ENCODE measurements around the gene ANKS3. TPM values are rescaled to one million over a fixed set of nuclear protein-coding genes. Genes with fewer than 3 reads are reported as not detected.

Gene ANKS3
- total and polyA plus RNA-seq, 2 donors (not counting 3 experiments of a cell fraction or from before 2014, with no cell fraction given) = 13.9 to 24.0 TPM

DNA sequence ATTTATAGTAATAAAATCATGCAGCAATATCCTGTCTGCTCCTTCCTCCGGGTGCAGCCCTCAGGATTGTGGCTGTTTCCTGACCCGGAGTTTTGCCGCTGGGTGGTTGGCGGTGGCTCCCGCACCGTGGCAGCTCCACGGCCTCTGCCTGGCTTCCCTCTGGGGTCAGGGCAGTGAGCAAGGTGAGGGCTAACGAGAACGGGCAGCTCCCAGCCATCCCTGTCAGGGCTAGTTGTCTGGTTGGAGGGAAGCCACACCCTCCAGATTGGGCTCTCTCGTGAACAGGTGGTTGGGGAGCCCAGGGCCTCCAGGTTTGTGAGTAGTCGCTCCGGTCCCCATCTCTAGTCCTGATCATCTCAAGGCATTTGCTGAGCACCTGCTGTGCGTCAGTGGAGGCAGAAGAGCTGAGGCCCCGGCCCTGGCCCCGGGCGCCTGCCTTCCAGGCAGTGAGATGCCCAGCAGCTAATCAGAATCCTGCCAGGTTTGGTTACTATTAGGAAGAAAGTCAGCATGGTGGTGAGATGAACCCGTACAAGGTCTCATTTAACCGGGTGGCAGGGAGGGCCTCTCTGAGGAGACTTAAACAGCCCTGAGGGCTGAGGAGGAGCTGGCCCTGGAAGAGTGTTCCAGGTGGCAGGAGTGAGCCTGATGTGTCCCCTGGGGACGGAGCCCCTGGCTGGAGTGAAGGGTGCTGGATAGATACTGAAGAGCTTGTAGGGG, 43.0 kb downstream of the ANKS3 start:
- dilution Hi-C loops (cut with MboI; ENCODE audit: extremely low pct_ligation_motif_present, low sequenced_read_pairs) = no loop called here
- BruUV-seq (replicated peaks) = no TSS peak
- ChIA-PET POLR2A (no interaction called here), CTCF (interaction anchor here (2.0 kb wide), 1 partner anchor 8 kb away, joined by 7 read pairs; no protein-coding TSS in a partner anchor)
- DNase-seq (ENCODE audit: low read depth, low spot score) = no peak
- no peak overlapping the region for H3K4me3 ChIP-seq (replicated peaks in 1 of 3; ENCODE audit: insufficient read depth in 1 of 3, low read depth in 1 of 3, low read length in 3 of 3)
- H3K27ac ChIP-seq (ENCODE audit: insufficient read depth, low read depth, low read length) = no peak overlapping the region
- H3K9me3 ChIP-seq (replicated peaks; ENCODE audit: control insufficient read depth, insufficient read depth, low read length) = no peaks in the 10 kb centered on the region
- TF ChIP-seq, protein P1, sequence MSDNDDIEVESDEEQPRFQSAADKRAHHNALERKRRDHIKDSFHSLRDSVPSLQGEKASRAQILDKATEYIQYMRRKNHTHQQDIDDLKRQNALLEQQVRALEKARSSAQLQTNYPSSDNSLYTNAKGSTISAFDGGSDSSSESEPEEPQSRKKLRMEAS (IDR thresholded peaks at IDR 0.05; ENCODE audit: insufficient read depth, insufficient read length) = no peak
- TF ChIP-seq GATA2 (IDR thresholded peaks at IDR 0.05; ENCODE audit: insufficient read depth, insufficient read length, low read depth, low read length) = no peak
- TF ChIP-seq FOS (IDR thresholded peaks at IDR 0.05; ENCODE audit: borderline replicate concordance, insufficient read depth, low read length) = no peak
- TF ChIP-seq EZH2 (IDR thresholded peaks at IDR 0.05; ENCODE audit: borderline replicate concordance, low read depth, low read length, severe bottlenecking) = no peak
- TF ChIP-seq POLR2A (IDR thresholded peaks at IDR 0.05; ENCODE audit: low read depth, low read length) = no peak
- TF ChIP-seq, protein P2, sequence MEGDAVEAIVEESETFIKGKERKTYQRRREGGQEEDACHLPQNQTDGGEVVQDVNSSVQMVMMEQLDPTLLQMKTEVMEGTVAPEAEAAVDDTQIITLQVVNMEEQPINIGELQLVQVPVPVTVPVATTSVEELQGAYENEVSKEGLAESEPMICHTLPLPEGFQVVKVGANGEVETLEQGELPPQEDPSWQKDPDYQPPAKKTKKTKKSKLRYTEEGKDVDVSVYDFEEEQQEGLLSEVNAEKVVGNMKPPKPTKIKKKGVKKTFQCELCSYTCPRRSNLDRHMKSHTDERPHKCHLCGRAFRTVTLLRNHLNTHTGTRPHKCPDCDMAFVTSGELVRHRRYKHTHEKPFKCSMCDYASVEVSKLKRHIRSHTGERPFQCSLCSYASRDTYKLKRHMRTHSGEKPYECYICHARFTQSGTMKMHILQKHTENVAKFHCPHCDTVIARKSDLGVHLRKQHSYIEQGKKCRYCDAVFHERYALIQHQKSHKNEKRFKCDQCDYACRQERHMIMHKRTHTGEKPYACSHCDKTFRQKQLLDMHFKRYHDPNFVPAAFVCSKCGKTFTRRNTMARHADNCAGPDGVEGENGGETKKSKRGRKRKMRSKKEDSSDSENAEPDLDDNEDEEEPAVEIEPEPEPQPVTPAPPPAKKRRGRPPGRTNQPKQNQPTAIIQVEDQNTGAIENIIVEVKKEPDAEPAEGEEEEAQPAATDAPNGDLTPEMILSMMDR (IDR thresholded peaks at IDR 0.05; ENCODE audit: extremely low read depth in 1 of 2, insufficient read depth in 1 of 2, low read depth in 1 of 2, low read length in 2 of 2) = no peak
- H3K79me2 ChIP-seq (ENCODE audit: control insufficient read depth, insufficient read depth, low read length) = no peaks in the 10 kb centered on the region
- H3K4me1 ChIP-seq (ENCODE audit: control insufficient read depth, extremely low read depth, insufficient read depth, low read length) = peaks cover 4% of the 10 kb centered on the region
- no peaks in the 10 kb centered on the region for H3K27me3 ChIP-seq (ENCODE audit: control insufficient read depth in 2 of 2, insufficient read depth in 2 of 2, low read length in 2 of 2)
- no peak overlapping the region for H2AFZ ChIP-seq (ENCODE audit: low read depth, low read length)
- H3K9me1 ChIP-seq (replicated peaks; ENCODE audit: control insufficient read depth, extremely low read depth, insufficient read depth, low read length) = no peaks in the 10 kb centered on the region
- H3K4me2 ChIP-seq (ENCODE audit: insufficient read depth, low read length) = no peak overlapping the region
- no peak overlapping the region for H3K9ac ChIP-seq (replicated peaks; ENCODE audit: extremely low read depth, insufficient read depth, low read length)
- FAIRE-seq = no peak
- H3K36me3 ChIP-seq (ENCODE audit: control insufficient read depth in 2 of 2, extremely low read depth in 1 of 2, insufficient read depth in 2 of 2, low read length in 2 of 2) = peaks cover 0 to 26% of the 10 kb centered on the region in 2 experiments
- intact Hi-C loops (cut with micrococcal nuclease) = no loop called here
- H4K20me1 ChIP-seq (replicated peaks; ENCODE audit: control insufficient read depth, extremely low read depth, insufficient read depth, low read length) = no peaks in the 10 kb centered on the region
